SK-N-SH (cell line): ENCODE measurements around the gene AHDC1.

Experiments used
- GABPA ChIP-seq: IDR thresholded peaks from 2 replicates; pipeline ENCODE4 v1.4.0; 2012; ENCODE audit warnings: low read depth, mild to moderate bottlenecking
- GATA2 ChIP-seq: sonication (generic); formaldehyde crosslinking; IDR thresholded peaks from 2 replicates; pipeline ENCODE4 v1.5.0; 2020; ENCODE audit warnings: mild to moderate bottlenecking, missing genetic modification reagents
- NRF1 ChIP-seq: IDR thresholded peaks from 2 replicates; pipeline ENCODE4 v1.6.1; 2012; ENCODE audit warnings: low read depth, mild to moderate bottlenecking, low read length
- POLR2AphosphoS5 ChIP-seq: IDR thresholded peaks from 2 replicates; pipeline ENCODE4 v1.6.1; 2012; ENCODE audit warnings: low read depth, low read length
- RAD21 ChIP-seq: IDR thresholded peaks from 2 replicates; pipeline ENCODE4 v1.6.1; 2012; ENCODE audit warnings: mild to moderate bottlenecking, low read length
- SIN3A ChIP-seq: IDR thresholded peaks from 2 replicates; pipeline ENCODE4 v1.6.1; 2012; ENCODE audit warnings: low read depth, mild to moderate bottlenecking, low read length, moderate library complexity, borderline replicate concordance
- SMC3 ChIP-seq: IDR thresholded peaks from 2 replicates; pipeline ENCODE4 v1.6.1; 2012; ENCODE audit warnings: low read depth, low read length, improper control_type of control experiment
- TAF1 ChIP-seq: IDR thresholded peaks from 2 replicates; pipeline ENCODE4 v1.6.1; 2012; ENCODE audit warnings: low read depth, mild to moderate bottlenecking, low read length, moderate library complexity, borderline replicate concordance
- TF ChIP-seq, protein P1 (sequence below): fragments of 200-600 bp; sonication (generic); IDR thresholded peaks from 2 replicates; pipeline ENCODE4 v1.6.1; 2017; ENCODE audit warnings: antibody characterized with exemption, mild to moderate bottlenecking, moderate library complexity
- TF ChIP-seq, protein P2 (sequence below): IDR thresholded peaks from 2 replicates; pipeline ENCODE4 v1.4.0; 2012; ENCODE audit warnings: low read depth, borderline replicate concordance
- TF ChIP-seq, protein P3 (sequence below): IDR thresholded peaks from 2 replicates; pipeline ENCODE4 v1.6.1; 2012; ENCODE audit warnings: mild to moderate bottlenecking, low read depth, low read length, moderate library complexity

DNA sequence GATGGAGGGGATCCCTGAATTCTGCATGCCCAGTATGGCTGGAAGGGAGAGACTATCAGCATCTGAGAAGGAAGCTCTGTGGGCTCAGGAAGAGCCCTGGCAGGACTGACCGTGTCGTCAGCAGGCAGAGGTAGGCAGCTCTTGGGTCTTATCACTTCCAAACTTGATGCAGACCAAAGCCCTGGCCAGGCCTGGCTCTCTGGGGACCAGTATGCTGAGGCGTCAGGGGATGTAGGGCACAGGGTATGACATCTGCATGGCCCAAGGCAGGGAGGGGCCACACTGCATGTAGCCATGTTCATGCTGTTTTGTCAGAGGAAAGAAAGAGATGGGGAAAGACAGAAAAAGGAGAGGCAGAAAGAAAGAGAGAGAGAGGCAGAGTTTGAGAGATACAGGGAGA, 24.8 kb upstream of the AHDC1 start:
- TF ChIP-seq SMC3: no peak
- TF ChIP-seq, protein P1, sequence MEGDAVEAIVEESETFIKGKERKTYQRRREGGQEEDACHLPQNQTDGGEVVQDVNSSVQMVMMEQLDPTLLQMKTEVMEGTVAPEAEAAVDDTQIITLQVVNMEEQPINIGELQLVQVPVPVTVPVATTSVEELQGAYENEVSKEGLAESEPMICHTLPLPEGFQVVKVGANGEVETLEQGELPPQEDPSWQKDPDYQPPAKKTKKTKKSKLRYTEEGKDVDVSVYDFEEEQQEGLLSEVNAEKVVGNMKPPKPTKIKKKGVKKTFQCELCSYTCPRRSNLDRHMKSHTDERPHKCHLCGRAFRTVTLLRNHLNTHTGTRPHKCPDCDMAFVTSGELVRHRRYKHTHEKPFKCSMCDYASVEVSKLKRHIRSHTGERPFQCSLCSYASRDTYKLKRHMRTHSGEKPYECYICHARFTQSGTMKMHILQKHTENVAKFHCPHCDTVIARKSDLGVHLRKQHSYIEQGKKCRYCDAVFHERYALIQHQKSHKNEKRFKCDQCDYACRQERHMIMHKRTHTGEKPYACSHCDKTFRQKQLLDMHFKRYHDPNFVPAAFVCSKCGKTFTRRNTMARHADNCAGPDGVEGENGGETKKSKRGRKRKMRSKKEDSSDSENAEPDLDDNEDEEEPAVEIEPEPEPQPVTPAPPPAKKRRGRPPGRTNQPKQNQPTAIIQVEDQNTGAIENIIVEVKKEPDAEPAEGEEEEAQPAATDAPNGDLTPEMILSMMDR: no peak
- TF ChIP-seq POLR2AphosphoS5: no peak
- no peak for TF ChIP-seq RAD21
- TF ChIP-seq, protein P2, sequence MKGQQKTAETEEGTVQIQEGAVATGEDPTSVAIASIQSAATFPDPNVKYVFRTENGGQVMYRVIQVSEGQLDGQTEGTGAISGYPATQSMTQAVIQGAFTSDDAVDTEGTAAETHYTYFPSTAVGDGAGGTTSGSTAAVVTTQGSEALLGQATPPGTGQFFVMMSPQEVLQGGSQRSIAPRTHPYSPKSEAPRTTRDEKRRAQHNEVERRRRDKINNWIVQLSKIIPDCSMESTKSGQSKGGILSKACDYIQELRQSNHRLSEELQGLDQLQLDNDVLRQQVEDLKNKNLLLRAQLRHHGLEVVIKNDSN: no peak
- TF ChIP-seq GABPA: no peak
- TF ChIP-seq TAF1: no peak
- TF ChIP-seq, protein P3, sequence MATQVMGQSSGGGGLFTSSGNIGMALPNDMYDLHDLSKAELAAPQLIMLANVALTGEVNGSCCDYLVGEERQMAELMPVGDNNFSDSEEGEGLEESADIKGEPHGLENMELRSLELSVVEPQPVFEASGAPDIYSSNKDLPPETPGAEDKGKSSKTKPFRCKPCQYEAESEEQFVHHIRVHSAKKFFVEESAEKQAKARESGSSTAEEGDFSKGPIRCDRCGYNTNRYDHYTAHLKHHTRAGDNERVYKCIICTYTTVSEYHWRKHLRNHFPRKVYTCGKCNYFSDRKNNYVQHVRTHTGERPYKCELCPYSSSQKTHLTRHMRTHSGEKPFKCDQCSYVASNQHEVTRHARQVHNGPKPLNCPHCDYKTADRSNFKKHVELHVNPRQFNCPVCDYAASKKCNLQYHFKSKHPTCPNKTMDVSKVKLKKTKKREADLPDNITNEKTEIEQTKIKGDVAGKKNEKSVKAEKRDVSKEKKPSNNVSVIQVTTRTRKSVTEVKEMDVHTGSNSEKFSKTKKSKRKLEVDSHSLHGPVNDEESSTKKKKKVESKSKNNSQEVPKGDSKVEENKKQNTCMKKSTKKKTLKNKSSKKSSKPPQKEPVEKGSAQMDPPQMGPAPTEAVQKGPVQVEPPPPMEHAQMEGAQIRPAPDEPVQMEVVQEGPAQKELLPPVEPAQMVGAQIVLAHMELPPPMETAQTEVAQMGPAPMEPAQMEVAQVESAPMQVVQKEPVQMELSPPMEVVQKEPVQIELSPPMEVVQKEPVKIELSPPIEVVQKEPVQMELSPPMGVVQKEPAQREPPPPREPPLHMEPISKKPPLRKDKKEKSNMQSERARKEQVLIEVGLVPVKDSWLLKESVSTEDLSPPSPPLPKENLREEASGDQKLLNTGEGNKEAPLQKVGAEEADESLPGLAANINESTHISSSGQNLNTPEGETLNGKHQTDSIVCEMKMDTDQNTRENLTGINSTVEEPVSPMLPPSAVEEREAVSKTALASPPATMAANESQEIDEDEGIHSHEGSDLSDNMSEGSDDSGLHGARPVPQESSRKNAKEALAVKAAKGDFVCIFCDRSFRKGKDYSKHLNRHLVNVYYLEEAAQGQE: no peak
- TF ChIP-seq GATA2: peak; percentile 24; the same call in 1 of the 2 replicates
- no peak for TF ChIP-seq SIN3A
- TF ChIP-seq NRF1: no peak
